AG08396 (cell line): Measurements from ENCODE around the gene BDH1.
A peak's percentile ranks its signal among the peaks of the same experiment; 100 is the strongest.
"Not testable (repeated sequence)": the region's sequence is repeated elsewhere in the genome, so short reads cannot be mapped to it uniquely, and the experiment has no call there.

ENCODE experiments used
- DNase-seq: peaks from one replicate; pipeline ENCODE4 v3.0.0; 2012; ENCODE audit warnings: low spot score, mixed read lengths

The BDH1 gene

DNA sequence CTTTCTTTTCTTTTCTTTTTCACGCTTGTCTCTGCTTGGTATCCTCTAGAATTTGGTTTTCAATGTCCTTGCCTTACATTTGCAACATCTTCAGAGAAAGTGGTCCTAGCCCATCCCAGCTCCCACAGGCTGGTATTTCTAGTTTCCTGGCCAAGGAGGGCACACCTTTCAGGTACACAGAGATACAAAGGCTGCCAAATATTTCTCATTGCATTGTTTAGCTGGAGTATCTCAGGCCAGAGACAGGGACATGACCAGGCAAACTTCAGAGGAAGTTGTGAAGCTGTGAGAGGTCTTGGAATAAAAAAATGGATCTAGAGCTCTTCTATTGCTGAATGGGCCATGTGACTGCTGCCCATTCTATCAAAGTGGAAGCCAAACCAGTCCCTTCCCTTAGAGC lies 68.9 kb downstream of the BDH1 start:
- no peak for DNase-seq

DNA sequence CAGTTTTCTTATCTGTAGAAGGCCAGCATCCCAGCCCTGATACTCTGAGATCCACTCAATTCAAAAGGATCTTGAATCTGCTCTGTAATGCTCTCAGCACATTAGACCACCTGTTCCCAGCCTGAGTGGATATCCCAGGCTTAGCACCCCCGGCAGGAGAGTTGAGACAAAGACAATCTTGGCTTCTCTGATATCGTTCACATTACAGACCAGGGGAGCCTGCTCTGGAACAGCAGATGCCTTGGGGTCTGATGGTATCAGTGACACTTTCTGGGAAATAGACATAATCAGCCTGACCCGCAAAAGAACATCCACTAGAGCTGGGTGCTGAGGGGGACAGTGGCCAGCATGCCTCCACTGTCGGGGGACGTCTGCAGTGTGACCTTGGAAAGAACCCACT lies 70.6 kb downstream of the BDH1 start:
- DNase-seq, result no peak

DNA sequence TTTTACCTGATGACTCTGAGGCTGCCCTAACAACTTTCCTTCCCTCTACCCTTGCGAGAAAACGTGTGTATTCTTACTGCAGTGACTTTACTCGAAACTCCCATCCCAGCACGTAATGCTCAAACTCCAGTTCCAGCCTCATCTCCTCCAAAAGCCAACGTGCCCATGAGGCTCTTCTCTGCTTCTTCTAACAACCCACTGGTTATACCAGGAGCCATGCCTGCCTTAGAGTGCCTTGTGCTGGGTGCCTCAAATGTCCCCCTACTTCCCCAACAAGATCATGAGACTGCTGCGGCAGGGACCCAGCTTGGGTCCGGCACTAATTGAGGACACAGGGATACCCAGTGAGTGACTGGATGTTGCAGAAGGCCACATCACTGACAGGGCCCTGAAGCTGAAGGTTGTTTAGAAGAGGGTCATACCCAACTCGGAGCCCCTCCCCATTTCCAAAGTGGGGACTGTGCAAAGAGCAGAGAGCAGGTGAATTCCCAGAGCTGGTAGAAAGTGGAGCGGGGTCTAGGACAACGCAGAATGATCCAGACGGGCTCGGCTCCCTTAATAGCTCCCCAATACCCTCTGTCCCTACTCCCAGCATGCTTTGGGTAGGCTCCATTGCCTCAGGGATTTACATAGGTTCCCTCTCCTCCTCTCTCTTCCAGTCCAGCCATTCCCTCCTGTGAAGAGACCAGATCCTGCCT lies 71.4 kb downstream of the BDH1 start:
- no peak for DNase-seq

DNA sequence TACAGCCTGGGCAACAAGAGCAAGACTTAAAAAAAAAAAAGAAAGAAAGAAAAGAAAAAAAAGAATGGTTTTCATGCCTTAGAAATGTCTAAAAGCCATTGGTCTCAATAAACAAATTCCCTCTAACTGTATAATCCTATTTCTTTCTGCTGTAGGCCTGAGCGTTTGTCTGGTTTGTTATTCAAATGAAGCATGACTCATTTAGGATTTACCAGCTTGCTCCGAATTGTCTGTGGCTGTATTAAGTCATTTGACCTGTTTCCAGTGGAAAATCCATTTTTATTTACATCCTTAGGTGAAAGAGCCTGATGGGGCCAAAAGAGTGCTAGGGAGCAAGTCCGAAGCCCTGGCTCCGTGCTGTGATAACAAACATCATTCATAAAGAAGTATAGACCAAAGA lies 73.8 kb downstream of the BDH1 start:
- no peak for DNase-seq

DNA sequence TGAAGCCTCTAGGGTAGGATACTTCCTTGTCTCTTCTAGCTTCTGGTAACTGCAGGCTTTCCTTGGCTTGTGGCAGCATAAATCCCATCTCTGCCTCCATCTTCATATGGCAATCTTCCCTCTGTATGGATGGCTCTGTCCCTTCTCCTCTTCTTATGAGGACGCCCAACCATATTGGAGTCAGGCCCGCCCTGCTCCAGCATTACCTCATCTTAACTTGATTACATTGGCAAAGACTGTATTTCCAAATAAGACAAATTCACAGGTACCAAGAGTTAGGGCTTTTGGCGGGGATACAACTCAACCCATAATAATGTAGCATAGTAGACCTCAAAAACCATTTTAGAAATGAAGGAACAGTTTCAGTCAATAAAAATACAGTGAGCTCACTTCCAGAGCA lies 75.4 kb downstream of the BDH1 start:
- no peak for DNase-seq

DNA sequence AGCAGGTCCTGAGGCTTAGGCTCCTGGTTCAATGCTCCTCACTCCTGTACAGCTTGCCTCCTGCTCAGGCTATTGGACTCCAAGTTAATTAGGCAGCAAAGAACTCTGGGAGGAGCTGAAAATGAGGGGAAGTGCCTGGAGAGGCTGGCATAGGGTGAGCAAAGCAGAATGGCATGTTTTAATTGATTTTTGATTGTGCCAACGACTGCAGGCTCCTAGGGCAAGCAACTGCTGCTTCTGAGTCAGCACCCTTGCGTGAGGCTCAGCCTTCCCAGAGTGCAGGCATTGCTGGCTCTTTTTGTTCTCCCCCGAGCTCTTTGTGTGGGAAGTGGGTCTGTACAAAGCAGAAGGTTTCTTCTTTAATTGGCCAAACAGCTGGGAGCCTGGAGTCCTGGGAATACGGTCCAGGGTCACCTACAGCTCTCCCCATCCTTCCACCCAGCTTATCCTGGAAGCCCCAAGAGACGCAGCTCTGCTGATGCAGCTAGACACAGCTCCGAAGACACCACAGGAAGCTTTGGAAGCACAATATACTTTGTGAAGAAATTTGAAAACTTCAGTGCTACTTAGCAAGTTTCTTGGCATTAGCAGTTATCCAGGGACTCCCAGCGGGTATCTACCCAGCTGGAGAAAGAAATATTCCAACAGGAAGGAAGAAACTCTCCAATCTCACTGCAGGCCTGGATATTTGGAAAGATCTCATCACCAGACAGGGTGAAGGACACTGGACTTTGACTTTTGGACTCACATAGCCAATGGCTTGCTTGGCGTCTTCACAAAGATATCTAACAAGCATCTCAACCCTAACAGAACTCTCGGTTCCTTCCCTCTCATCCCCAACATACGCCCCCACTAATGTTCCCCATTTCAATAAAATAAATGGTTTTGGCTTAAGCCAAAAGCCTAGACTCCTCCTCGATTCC lies 76.8 kb downstream of the BDH1 start:
- no peak for DNase-seq

DNA sequence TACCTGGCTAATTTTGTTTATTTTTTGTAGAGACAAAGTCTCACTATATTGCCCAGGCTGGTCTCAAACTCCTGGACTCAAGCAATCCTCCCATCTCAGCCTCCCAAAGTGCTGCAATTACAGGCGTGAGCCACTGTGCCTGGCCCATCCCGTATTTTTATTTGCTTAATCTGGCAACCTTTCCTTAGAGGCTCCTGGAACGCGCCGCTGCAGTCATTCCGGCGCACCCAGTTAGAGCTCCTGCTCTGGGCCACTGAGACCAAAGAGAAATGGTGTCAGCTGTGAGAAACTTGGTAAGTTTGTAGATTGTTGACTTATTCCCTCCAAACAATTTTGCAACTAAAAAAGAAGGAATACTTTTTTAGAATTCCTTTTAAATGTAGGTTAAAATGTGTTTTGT lies 78.0 kb downstream of the BDH1 start:
- DNase-seq, result not testable (repeated sequence)

DNA sequence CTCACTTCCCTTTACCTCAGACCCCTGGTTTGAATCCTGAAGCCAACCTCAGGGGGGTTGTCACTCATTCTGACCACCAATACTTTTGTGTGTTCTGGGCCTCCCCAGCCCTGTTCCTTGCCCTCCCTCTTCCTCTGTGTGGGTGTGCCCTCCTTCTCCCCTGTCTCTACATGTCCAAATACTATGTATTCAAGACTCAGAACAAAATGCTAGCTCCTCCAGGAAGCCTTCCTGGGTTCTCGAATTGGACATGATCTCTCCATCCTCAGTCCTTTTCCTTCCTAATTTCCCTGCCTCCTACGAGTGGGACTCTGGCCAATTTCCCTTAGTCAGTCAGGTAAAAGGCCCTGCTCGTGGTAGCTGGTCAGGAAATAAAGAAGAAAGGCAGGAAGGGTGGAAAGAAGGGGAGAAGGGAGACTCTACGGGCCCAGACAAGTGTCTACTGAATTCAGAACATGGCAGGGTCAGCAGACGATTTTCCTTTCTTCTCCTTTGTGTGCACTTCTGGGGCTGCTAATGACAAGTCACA lies 79.7 kb downstream of the BDH1 start:
- no peak for DNase-seq

DNA sequence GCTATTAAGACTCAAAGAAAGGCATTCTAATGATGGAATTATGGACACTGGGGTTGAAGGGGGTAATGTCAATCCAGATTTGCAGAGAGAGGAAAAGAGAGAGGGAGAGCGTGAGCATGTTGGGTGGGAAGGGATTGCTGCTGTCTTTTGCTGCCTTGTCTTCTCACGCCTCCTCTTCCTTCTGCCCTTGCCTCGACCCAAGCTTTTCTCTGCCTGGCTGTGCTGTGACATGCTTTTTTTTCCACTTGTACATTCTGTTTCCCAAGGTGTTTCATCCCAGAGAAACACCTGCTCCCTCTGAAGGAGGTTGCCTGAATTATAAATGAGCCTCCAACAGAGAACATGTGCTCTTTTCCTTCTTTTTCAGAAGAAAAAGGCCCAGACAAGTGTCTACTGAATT lies 80.3 kb downstream of the BDH1 start:
- DNase-seq, result no peak

DNA sequence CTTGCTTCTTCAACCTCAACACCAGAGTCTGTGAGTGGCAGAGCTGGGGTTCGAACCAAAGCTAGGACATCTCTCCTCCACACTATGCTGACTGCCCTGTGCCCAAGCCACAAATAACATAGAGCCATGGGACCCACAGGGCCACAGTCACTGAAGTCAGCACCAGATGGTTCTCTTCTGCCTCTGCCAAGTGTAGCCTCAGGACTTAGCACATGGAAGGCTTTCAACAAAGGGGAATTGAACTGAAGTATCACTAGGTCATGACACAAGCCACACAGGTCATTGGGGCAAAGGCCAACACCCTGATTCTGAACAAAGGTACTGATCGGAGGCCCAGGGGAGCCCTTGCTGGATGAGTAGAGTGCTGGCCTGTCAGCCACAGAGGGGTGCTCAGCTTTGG lies 83.6 kb downstream of the BDH1 start:
- no peak for DNase-seq

DNA sequence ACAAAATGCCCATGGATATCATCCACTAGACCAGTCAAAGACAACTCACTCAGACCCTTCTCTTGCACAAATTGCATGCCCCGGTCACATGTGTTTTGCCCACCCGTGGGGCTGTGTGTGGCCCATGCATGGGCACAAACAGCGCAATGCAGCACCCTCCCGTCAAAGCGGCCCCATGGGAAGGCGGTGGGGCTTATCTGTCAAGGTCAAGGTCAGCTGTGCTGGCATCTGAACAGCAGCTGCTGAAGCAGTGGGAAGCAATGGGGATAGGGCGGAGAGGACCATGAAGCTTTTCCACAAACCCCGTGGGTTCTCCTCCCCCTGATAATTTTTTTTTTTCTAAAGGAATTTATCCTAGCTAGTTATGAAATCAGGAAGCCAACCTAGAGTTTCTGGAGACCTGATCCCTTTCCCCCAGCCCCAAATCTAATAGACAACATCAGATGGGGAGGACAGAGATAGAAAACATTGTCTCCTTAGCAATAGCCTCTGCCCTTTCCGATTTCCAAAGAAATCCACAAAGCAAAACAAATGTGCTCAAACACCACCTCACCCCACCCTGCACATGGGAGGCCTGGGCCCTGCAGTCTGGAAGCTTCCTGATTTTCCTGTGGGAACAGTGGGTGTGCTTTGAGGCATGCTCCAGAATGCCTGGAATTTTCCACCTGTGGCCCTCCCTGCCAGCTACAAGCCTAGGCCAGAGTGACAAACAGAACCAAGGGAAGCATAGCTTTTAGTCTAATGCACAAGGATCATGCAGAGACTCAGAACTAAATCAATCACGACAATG lies 84.4 kb downstream of the BDH1 start:
- no peak for DNase-seq

DNA sequence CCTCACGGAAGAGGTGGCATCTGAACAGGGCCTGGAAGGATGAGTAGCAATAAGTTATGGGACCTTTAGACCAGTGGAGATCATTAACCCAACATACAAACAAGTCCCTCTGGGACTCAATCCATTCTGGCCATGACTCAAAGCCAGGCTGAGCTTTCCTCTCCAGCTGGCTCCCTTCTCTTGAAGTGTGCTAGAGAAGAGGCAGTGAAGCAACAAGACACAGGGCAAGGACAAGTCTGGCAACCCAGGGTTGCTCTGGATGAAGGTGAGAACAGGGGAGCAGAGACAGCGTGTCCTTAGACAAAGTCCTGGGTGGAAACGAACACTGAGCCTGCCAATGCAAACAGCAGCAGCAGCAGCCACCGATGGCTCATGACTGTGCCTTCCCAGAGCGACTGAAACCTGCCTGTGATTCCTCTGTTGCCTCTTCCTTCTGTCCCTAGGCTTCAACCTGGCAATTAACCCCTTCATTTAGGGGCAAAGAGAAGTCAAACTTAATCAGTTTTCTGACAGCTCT lies 86.8 kb downstream of the BDH1 start:
- no peak for DNase-seq

DNA sequence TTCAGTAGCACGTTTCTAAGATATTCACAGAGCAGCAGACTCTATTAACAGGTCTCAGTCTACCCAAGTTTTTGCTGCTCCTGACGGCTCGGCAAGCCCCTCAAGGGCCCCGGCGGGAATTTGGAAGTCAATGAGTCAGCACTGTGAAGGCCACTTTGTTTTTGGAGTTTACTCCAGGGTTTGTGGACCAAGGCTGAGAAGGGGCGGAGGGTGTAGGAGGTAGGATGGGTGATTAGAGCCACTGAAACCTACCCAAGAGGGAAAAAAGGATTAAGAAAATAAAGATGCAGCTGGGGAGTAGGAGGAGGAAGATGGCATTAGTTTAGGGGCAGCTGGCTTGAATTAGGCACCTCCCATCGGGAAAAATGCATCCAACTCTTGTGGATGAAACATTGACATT lies 87.6 kb downstream of the BDH1 start:
- DNase-seq, result no peak

DNA sequence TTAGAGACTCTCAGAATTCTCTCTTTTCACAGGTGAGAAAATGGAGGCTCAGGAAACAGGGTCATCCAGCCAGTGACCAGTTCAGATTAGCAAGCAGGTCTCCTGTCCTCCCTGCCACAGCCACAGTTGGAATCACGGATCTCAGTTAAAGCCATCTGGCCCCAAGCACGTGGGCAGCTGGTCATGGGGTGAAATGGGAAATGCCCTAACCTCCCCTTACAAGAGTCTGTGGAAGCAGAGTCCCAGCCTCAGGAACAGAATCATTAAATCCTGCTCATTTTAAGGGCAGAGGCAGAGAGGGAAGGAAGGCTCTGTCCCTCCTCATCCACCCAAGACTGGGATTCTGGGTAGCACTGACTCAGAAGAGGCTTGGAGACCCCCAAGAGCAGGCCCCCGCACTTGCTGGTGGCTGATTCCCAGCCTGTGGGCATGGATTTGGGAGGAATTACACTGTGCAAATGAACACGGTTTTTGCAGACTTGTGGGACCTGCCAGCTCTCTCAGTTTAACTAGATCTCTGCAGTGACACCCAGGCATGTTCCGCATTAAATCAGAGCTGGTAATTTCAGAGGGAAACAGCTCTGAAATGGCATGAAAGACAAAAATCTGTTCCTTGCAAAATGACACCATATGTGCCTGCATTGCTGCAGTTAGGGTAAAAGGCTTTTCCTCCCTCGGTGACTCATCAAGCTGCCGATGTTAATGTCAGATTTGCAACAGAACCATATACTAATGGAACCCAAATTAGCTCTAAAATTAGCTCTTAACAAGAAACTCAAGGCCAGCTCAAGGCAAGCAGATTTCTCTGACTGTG lies 89.0 kb downstream of the BDH1 start:
- DNase-seq, result peak; percentile 61

DNA sequence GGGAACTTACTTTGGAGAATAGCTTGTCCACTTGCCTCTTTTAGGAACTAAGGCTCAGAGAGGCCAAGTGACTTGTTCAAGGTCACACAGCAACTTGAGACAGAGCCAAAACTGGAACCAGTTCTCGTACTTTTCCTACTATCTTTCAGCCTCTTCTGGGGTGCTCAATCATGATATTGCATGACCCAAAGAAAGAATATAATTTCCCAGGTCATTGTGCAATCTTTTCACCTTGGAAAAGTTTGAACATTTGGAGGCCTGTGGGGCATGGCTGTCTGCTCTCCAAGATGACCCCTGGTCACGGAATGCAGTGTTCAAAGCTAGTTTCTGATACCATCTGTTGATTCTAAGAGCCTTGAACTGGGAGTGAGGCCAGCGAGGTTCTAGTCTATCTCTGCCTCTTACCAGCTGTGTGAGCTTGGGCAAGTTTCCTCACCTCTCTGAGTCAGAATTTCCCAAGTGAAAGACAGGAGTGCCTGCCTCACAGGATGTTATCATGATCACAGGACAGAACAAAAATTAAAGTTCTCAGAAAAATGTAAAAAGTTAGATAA lies 89.7 kb downstream of the BDH1 start:
- no peak for DNase-seq

DNA sequence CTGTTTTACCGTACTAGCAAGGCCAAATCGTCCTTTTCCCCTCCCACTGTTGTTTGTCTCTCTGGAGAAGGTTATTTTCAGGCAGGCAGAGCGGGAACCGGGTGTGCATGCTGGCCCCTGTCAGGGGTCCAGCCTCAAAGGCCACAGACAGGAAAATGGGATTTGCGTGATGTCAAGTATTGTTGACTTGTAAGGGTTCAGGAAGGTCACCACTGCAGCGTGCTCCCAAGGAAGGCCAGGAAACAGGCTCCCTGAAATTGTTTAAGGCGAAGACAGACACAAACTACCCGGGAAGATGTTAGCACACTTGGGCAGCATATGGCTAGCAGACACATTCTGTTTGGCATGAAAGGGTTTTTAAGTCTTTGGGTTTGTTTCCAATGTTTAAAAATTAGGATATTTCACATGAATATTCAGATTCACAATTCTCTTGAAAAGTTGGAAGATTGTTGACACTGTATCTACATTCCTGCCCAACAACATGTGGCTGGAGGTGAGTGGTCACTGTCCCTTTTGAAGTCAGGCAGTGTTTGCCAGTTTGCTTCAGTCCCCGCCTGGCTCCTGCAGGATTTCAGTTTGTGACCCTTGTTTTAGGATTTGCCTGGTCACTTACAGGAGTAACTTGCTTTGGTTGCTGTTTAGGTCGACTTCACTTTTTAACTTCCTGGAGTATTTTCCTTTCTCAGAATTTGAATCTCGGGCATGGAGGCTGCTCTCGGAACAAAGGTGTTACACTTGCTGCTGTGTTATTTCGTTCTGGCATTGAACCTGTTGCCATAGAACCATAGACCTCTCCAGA lies 90.4 kb downstream of the BDH1 start:
- no peak for DNase-seq

DNA sequence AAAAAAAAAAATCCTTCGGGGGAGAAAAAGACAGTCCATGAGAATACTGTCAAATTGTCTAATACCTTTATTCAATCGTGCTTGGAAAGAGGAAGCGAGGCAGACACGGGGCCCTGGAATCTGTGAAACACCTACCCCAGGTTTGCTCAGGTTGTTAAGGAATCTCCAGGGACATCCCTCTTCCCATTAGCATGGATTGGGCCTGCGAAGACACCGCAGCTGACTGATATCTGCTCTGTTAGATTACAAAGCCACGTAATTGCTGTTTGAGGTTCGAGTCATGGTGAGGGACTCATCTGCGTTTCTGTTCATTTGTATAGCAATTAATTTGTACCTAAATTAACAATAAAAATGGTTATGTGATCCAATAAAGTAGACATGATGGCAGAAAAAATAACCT lies 91.0 kb downstream of the BDH1 start:
- DNase-seq, result no peak

DNA sequence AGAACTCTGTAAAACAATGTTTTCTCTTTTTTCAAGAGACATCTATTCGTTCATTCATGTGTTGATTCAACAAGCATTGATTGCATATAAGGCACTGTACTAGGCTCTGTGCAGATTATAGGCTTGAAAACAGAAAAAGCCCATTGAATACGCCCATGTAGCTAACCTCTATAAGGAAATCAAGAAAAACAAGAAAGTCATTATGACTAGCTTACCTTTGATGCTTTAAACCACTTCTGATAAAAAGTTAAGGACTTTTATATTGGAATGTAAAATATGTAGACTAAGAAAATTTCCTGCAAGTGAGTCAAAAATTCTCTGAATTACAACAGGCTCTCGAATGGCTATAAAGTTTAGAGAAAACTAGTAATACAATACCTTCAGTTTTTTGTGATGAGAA lies 92.5 kb downstream of the BDH1 start:
- peak; percentile 12 for DNase-seq

DNA sequence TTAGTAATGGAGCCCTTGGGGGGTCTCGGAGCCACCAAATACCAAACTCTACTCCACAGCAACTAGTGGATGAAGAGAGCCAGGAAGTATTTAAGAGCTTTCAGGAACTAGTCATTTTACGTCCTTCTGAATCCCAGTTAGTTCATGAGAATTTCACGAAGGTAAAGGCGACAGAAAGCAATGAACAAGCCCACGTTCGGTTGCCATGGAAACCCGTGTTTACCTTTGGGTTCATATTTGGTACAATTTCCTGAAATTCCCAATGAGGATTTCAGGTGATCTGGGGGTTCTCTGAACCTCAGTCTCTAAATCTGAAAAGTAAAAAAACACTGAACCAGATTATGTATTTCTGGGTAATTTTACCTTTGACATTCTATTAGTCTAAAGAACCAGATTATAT lies 93.0 kb downstream of the BDH1 start:
- DNase-seq, result no peak

DNA sequence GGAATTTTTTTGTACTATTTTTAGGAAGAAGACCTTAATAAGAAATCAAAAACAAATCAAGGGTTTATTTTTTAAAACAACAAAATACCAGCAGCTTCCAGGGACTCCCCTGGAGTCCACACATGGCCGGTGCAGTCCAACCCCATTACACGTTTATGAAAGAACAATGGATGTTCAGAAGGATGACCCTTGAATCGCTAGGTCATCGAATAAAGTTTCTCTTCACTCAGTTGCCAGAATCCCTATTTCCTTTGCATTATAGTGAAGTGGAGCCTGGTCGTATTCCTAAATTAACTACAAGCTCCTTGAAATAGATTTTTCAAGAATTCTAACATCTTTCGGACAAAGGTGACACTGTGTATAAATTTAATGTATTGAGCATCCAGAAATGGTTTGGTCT lies 95.1 kb downstream of the BDH1 start:
- DNase-seq, result no peak
